Heart left ventricle (tissue), 13 donors: ENCODE measurements around the gene CD40LG.

Source experiments
- POLR2A ChIP-seq, 2 donors: fragments of 450-650 bp; IDR thresholded peaks; one replicate each; pipeline ENCODE4 v1.6.1; 2017; ENCODE audit warnings: antibody characterized with exemption in 2 of 2, mild to moderate bottlenecking in 2 of 2, moderate library complexity in 2 of 2
- TF ChIP-seq, protein P1 (sequence below), 12 donors: fragments of 200-600 bp; sonication (generic) in 4 of 12; IDR thresholded peaks; one replicate each; pipeline versions ENCODE4 v1.5.0 to v1.8.0; 2018 to 2022; ENCODE audit warnings: antibody characterized with exemption in 12 of 12, mild to moderate bottlenecking in 5 of 12
- donor health status: ischemic (EF 13 %, LVEDD 7.1; RV severe dilation, severe dysfunction).
- donor health status: DM: no; HTN: yes; CAD: no.
- donor health status: DM: no; HTN: no; CAD: no.
- donor health status: ischemic (EF 25% LVEDD 6.9; RV normal size, moderate dysfunction).
- donor health status: ischemic (EF 25% LVEDD 5.7; RV mildly dilated, moderate dysfunction).
- donor health status: ischemic (EF 35%, LVEDD 5.7; RV mildly dilated, moderate dysfunction).
- donor health status: nonischemic (EF 11% LVEDD 7.7; RV severe dilation, severe dysfunction).
- donor health status: DM: yes; HTN: yes; CAD: no.
- donor health status: PGD.
- donor health status: ischemic (EF 29% LVEDD 5.4; RV normal size, mild dysfunction).
- donor health status: nonischemic (EF 23%, LVEDD 6.1; RV moderate dilation, normal function).

DNA sequence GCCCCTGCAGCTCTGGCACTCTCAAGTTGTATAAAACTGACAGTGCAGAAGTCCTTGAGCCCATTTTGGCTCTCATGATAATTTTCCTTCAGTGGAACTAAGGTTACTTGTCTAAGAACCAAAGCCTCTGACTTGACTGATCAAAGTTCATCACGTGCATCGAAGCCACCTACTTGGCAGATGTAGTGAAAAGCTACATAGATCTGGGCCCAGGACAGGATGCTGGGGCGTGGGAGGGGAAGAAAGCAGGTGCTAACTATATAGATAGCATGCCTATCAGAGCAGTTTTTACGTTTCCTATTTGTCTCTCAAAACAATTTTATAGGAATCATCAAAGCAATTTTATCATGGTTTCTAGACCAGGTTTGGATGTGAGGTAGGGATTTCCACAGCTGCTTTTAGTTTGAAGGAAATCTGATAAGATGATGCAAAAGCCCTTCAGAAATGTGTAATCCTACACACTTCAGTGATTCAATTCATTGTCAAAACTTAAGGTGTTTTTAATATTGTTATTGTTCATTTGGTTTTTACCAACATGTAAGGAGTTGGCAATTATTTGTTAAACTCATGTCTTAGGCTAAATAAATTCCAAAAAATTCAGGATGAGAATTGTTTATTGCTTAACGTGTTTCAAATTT, 1.2 kb upstream of the CD40LG start:
- TF ChIP-seq, protein P1, sequence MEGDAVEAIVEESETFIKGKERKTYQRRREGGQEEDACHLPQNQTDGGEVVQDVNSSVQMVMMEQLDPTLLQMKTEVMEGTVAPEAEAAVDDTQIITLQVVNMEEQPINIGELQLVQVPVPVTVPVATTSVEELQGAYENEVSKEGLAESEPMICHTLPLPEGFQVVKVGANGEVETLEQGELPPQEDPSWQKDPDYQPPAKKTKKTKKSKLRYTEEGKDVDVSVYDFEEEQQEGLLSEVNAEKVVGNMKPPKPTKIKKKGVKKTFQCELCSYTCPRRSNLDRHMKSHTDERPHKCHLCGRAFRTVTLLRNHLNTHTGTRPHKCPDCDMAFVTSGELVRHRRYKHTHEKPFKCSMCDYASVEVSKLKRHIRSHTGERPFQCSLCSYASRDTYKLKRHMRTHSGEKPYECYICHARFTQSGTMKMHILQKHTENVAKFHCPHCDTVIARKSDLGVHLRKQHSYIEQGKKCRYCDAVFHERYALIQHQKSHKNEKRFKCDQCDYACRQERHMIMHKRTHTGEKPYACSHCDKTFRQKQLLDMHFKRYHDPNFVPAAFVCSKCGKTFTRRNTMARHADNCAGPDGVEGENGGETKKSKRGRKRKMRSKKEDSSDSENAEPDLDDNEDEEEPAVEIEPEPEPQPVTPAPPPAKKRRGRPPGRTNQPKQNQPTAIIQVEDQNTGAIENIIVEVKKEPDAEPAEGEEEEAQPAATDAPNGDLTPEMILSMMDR (IDR thresholded peaks at IDR 0.05): no peak
- TF ChIP-seq POLR2A (IDR thresholded peaks at IDR 0.05): no peak
